MM.1S (cell line): ENCODE results near the gene CPAMD8.

ENCODE experiments used
- CTCF ChIP-seq: fragments of 300-600 bp; sonication (generic); IDR thresholded peaks from 2 replicates; pipeline ENCODE4 v1.5.1; 2016; ENCODE audit warnings: antibody characterized with exemption, low read length, mixed read lengths
- EZH2 ChIP-seq: fragments of 300-600 bp; sonication (generic); optimal IDR thresholded peaks from 2 replicates; pipeline ENCODE3; 2017; ENCODE audit warnings: low read depth, mild to moderate bottlenecking, antibody characterized with exemption, low read length, mixed read lengths
- EZH2phosphoT487 ChIP-seq: fragments of 300-600 bp; sonication (generic); IDR thresholded peaks from 2 replicates; pipeline ENCODE4 v1.6.1; 2018; ENCODE audit warnings: antibody characterized with exemption, low read length

GRCh38 chr19:16878181-16878965 lies 148.2 kb downstream of the CPAMD8 start:
- TF ChIP-seq CTCF = no peak
- TF ChIP-seq EZH2phosphoT487 = no peak
- no peak for TF ChIP-seq EZH2
